Tibial nerve (tissue), 4 donors: ENCODE results near the gene RXYLT1.

Experiments used
- CTCF ChIP-seq, 5 experiments: fragments of 200-600 bp in 3 of 5; fragments of 450-650 bp in 2 of 5; sonication (generic) in 3 of 5; IDR thresholded peaks; one replicate each; pipeline ENCODE4 v1.5.1; 2016 to 2019; ENCODE audit warnings: antibody characterized with exemption in 5 of 5, mild to moderate bottlenecking in 3 of 5, moderate library complexity in 2 of 5
- EP300 ChIP-seq, 2 donors: sonication (generic); formaldehyde crosslinking; IDR thresholded peaks; one replicate each; pipeline ENCODE4 v1.6.1; 2017; ENCODE audit warnings: antibody characterized with exemption in 2 of 2, mild to moderate bottlenecking in 1 of 2

- TF ChIP-seq CTCF (IDR thresholded peaks at IDR 0.05) (no peak), EP300 (IDR thresholded peaks at IDR 0.05) (no peak)
Measured at GRCh38 chr12:63843254-63843720, 63.6 kb downstream of the RXYLT1 start.
